Astrocyte (in vitro differentiated cells and primary cell): Measurements from ENCODE around the gene ATG7.

ENCODE experiments used
- CTCF ChIP-seq: IDR thresholded peaks from 2 replicates; pipeline ENCODE4 v1.5.1; 2011; ENCODE audit warnings: low read depth, mild to moderate bottlenecking, inconsistent platforms, low read length, moderate library complexity; ENCODE audit not compliant: insufficient read depth
- EZH2 ChIP-seq: IDR thresholded peaks from 2 replicates; pipeline ENCODE4 v1.6.1; 2012; ENCODE audit warnings: mild to moderate bottlenecking, low read length, inconsistent platforms; ENCODE audit not compliant: insufficient read depth

GRCh38 chr3:11329777-11330176 is 57.6 kb downstream of the ATG7 start:
- no peak for TF ChIP-seq CTCF
- no peak for TF ChIP-seq EZH2
